K562 (cell line): ENCODE results near the gene TTC19. TPM values are rescaled to one million over a fixed set of nuclear protein-coding genes. Genes with fewer than 3 reads are reported as not detected.

Experiments used
- ATAC-seq: fragments of 200-7000 bp; cut with Tn5 transposase; 3 replicates; pipeline ENCODE4 v1.9.1; 2020; ENCODE audit warnings: moderate library complexity
- BruUV-seq: library from RNA; stranded (reverse); fragments of 400-500 nt; replicated peaks from 2 replicates; lab custom pipeline; 2021; lab: Mats Ljungman, UMichigan
- CTCF ChIA-PET: fragments of 300-600 bp; formaldehyde crosslinking; extraction: SDS; loops from one replicate; lab custom pipeline; 2021; ENCODE audit warnings: low intra/inter-chr PET ratio; lab: Yijun Ruan, JAX
- POLR2A ChIA-PET: fragments of 300-600, 350-650 bp; sonication (Branson Sonifier 250); formaldehyde crosslinking; extraction: SDS; loops from one replicate; lab custom pipeline; 2021; ENCODE audit warnings: antibody characterized with exemption, inconsistent platforms; lab: Yijun Ruan, JAX
- DNase-seq, 4 experiments: peaks; one replicate each; pipeline versions ENCODE4 v3.0.0 to v3.0.0-alpha.2; 2011 to 2018; ENCODE audit warnings: low spot score in 3 of 4, mixed read lengths in 3 of 4; ENCODE audit errors: extremely low read depth in 1 of 4
- FAIRE-seq: peaks from 2 replicates; lab custom pipeline; 2011; peaks lifted over from hg19 to GRCh38; lab: Jason Lieb, UNC
- H2AFZ ChIP-seq: 2 replicates; pipeline ENCODE4 v1.6.0; 2011; ENCODE audit warnings: low read depth, low read length, control low read depth, inconsistent platforms
- H3K27ac ChIP-seq: fragments of 200-600 bp; 3 replicates; pipeline ENCODE4 v1.8.0; 2011; ENCODE audit warnings: low read depth, mild to moderate bottlenecking, control low read depth, inconsistent platforms, low read length, moderate library complexity, mixed read lengths; ENCODE audit errors: extremely low read depth
- H3K27me3 ChIP-seq, 2 experiments: fragments of 300-600 bp in 1 of 2; 2 replicates in 1 of 2; 3 replicates in 1 of 2; pipeline versions ENCODE4 v1.6.0 to v1.8.0; 2011; ENCODE audit warnings: inconsistent platforms in 2 of 2, low read length in 2 of 2, mild to moderate bottlenecking in 1 of 2, mixed read lengths in 1 of 2, moderate library complexity in 1 of 2; ENCODE audit not compliant: control insufficient read depth in 2 of 2, insufficient read depth in 2 of 2
- H3K36me3 ChIP-seq: fragments of 300-600 bp; 3 replicates; pipeline ENCODE4 v1.8.0; 2011; ENCODE audit warnings: mild to moderate bottlenecking, low read length, inconsistent platforms; ENCODE audit not compliant: control insufficient read depth, insufficient read depth
- H3K4me1 ChIP-seq, 2 experiments: fragments of 200-600 bp in 1 of 2; replicated peaks in 1 of 2; 2 replicates in 1 of 2; 3 replicates in 1 of 2; pipeline versions ENCODE4 v1.5.1 to v1.8.0; 2011; ENCODE audit warnings: inconsistent platforms in 2 of 2, low read length in 2 of 2, mild to moderate bottlenecking in 1 of 2, mixed read lengths in 1 of 2, moderate library complexity in 1 of 2; ENCODE audit not compliant: control insufficient read depth in 2 of 2, insufficient read depth in 2 of 2
- H3K4me2 ChIP-seq: 2 replicates; pipeline ENCODE4 v1.6.1; 2011; ENCODE audit warnings: low read length, control low read depth, inconsistent platforms, mixed read lengths; ENCODE audit not compliant: insufficient read depth
- H3K4me3 ChIP-seq: fragments of 200-600 bp; sonication (generic), shearing (Covaris generic); 2 replicates; pipeline ENCODE4 v1.5.1; 2016; ENCODE audit warnings: control low read depth, inconsistent platforms
- H3K79me2 ChIP-seq: fragments of 200-600 bp; 3 replicates; pipeline ENCODE4 v1.8.0; 2011; ENCODE audit warnings: low read length, inconsistent platforms; ENCODE audit not compliant: control insufficient read depth, insufficient read depth
- H3K9ac ChIP-seq, 2 experiments: 2 replicates each; pipeline versions ENCODE4 v1.6.0 to v1.6.1; 2011; ENCODE audit warnings: low read depth in 2 of 2, low read length in 2 of 2, control low read depth in 1 of 2, inconsistent platforms in 1 of 2, mild to moderate bottlenecking in 1 of 2, mixed read lengths in 1 of 2; ENCODE audit not compliant: insufficient read depth in 1 of 2
- H3K9me1 ChIP-seq: one replicate; pipeline ENCODE4 v1.6.0; 2011; ENCODE audit warnings: inconsistent platforms, mild to moderate bottlenecking, low read length, moderate library complexity; ENCODE audit not compliant: control insufficient read depth, insufficient read depth
- H3K9me3 ChIP-seq: replicated peaks from 2 replicates; pipeline ENCODE4 v1.5.1; 2011; ENCODE audit warnings: low read depth, low read length, inconsistent platforms; ENCODE audit not compliant: control insufficient read depth, insufficient read depth
- H4K20me1 ChIP-seq: replicated peaks from 2 replicates; pipeline ENCODE4 v1.6.1; 2011; ENCODE audit warnings: low read length, inconsistent platforms, mixed read lengths; ENCODE audit not compliant: control insufficient read depth, insufficient read depth
- C11orf30 ChIP-seq: fragments of 450-650 bp; IDR thresholded peaks from 2 replicates; pipeline ENCODE4 v1.6.1; 2016; ENCODE audit warnings: low read depth, mild to moderate bottlenecking
- CBX1 ChIP-seq: sonication (generic); IDR thresholded peaks from 2 replicates; pipeline ENCODE4 v1.6.1; 2016; ENCODE audit warnings: antibody characterized with exemption, low read depth, mild to moderate bottlenecking
- GABPB2 ChIP-seq: fragments of 250-450 bp; sonication (Bioruptor Pico); conservative IDR thresholded peaks from 2 replicates; pipeline ENCODE4 v1.5.1; 2021; ENCODE audit warnings: mild to moderate bottlenecking
- KAT8 ChIP-seq: fragments of 450-650 bp; IDR thresholded peaks from 2 replicates; pipeline ENCODE4 v1.6.1; 2016; ENCODE audit warnings: low read depth, mild to moderate bottlenecking
- NCOA2 ChIP-seq, 2 experiments: fragments of 450-650 bp; IDR thresholded peaks; 2 replicates each; pipeline ENCODE4 v1.6.1; 2018; ENCODE audit warnings: mild to moderate bottlenecking in 2 of 2, moderate library complexity in 1 of 2; ENCODE audit not compliant: partially characterized antibody in 2 of 2
- PHF21A ChIP-seq: fragments of 450-650 bp; IDR thresholded peaks from 2 replicates; pipeline ENCODE4 v1.6.1; 2017; ENCODE audit warnings: low read depth, borderline replicate concordance
- RBM39 ChIP-seq: fragments of 200-400 bp; formaldehyde crosslinking; optimal IDR thresholded peaks from 2 replicates; pipeline ENCODE3; 2018; ENCODE audit warnings: low read depth, low read length
- SP1 ChIP-seq: sonication (generic); formaldehyde crosslinking; IDR thresholded peaks from 2 replicates; pipeline ENCODE4 v1.8.1; 2022; ENCODE audit warnings: mild to moderate bottlenecking, missing genetic modification reagents
- ZNF121 ChIP-seq: sonication (generic); formaldehyde crosslinking; conservative IDR thresholded peaks from 2 replicates; pipeline ENCODE4 v1.8.0; 2022; ENCODE audit warnings: missing genetic modification reagents
- ZNF124 ChIP-seq: sonication (generic); formaldehyde crosslinking; IDR thresholded peaks from 2 replicates; pipeline ENCODE4 v1.8.1; 2022; ENCODE audit warnings: missing genetic modification reagents
- ZNF232 ChIP-seq: sonication (generic); formaldehyde crosslinking; IDR thresholded peaks from 2 replicates; pipeline ENCODE4 v1.8.0; 2022; ENCODE audit warnings: mild to moderate bottlenecking, missing genetic modification reagents
- ZNF316 ChIP-seq: fragments of 450-650 bp; IDR thresholded peaks from 2 replicates; pipeline ENCODE4 v1.6.1; 2016
- ZNF444 ChIP-seq: fragments of 250-450 bp; sonication (Bioruptor Pico); IDR thresholded peaks from 2 replicates; pipeline ENCODE4 v1.4.0; 2020; ENCODE audit warnings: mild to moderate bottlenecking, moderate library complexity
- ZNF668 ChIP-seq: fragments of 250-450 bp; sonication (Bioruptor Pico); IDR thresholded peaks from 2 replicates; pipeline ENCODE4 v1.8.0; 2022; ENCODE audit warnings: mild to moderate bottlenecking, inconsistent platforms
- WGBS: fragments of 100-300 bp; shearing (Covaris generic); methylation state at CpG from one replicate; pipeline ENCODE4 v1.1.6; 2016; ENCODE audit warnings: low coverage, mixed read lengths; ENCODE audit not compliant: insufficient coverage; ENCODE audit errors: missing lambda C conversion rate; 5-methylcytosine and 5-hydroxymethylcytosine counted together
- in situ Hi-C: fragments of 300-500 bp; cut with MboI; formaldehyde crosslinking; loops from 4 replicates; pipeline ENCODE4 v1.15.0; 2018; ENCODE audit warnings: inconsistent platforms, mixed read lengths
- intact Hi-C: fragments of 100-400 bp; cut with micrococcal nuclease; formaldehyde crosslinking; loops from 2 replicates; pipeline ENCODE4 v1.14.2; 2022
- polyA plus RNA-seq, 8 experiments: library from polyadenylated mRNA; depleted of rRNA in 4 of 8; stranded (reverse) in 5 of 8; unstranded in 3 of 8; fragments of >200 nt; fragmentation: Nextera tagmentation in 2 of 8; fragmentation: Illumina TruSeq in 1 of 8; extraction: Ambion mirVana in 2 of 8; extraction: Trizol in 1 of 8; gene quantifications; 2 replicates each; pipeline versions ENCODE4 v1.2.1 to v1.2.3, GENCODE V29; 2011 to 2014; ENCODE audit warnings: inconsistent platforms in 1 of 8, missing spikeins in 1 of 8
- total RNA-seq, 7 experiments: library from RNA; depleted of rRNA in 6 of 7; stranded (reverse); fragments of >200 nt in 6 of 7; fragmentation: Illumina TruSeq in 2 of 7; extraction: Trizol in 2 of 7; gene quantifications; 2 replicates each; pipeline versions ENCODE4 v1.2.1 to v1.2.3, GENCODE V29; 2011 to 2021; ENCODE audit warnings: low replicate concordance in 1 of 7
- TF ChIP-seq, protein P1 (sequence below): fragments of 450-650 bp; IDR thresholded peaks from 2 replicates; pipeline ENCODE4 v1.7.0; 2016; ENCODE audit warnings: borderline replicate concordance

The TTC19 gene
- total and polyA plus RNA-seq, 9 of the 15 experiments (the other 6 are each of a cell fraction or from before 2014, with no cell fraction given), result 8.1 to 60.8 (median 25.3) TPM

DNA sequence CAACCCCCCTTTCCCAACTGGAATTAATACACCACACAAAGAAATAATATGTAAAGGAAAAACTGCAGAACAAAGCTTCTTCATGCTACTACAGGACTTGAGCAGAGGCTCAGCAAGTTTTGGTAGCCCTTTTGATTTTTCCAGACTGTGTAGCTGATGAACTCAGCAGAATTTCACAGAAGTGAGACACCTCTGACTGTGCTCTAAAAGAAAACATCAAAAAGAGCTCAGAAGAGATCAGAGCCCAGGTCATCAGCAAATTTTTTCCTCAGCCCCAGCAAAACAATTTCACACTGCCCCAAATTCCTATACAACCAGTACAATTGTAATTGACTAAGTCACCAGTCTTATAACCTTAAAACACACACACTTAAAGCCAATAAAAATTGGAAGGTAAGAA, 38.0 kb downstream of the TTC19 start:
- no peaks in the 10 kb centered on the region for H3K9me1 ChIP-seq
- no peak for TF ChIP-seq SP1 (CRISPR knock-in tag)
- TF ChIP-seq C11orf30, result 0 out of 2 replicates have a peak, but pooled peaks have one; percentile 10
- H3K9me3 ChIP-seq, result no peaks in the 10 kb centered on the region
- H3K9ac ChIP-seq, result no peak overlapping the region
- ChIA-PET POLR2A (no interaction called here), CTCF (no interaction called here)
- no peaks in the 10 kb centered on the region for H4K20me1 ChIP-seq
- H3K36me3 ChIP-seq, result peaks cover 74% of the 10 kb centered on the region
- H3K79me2 ChIP-seq, result no peaks in the 10 kb centered on the region
- intact Hi-C loops (no loop called here), in situ Hi-C loops (no loop called here)
- no peak overlapping the region for H3K4me3 ChIP-seq
- FAIRE-seq, result no peak
- ATAC-seq, result 0 out of 3 replicates have a peak, but pooled peaks have one; percentile 31
- peak overlapping the region; percentile 41; the same call in 1 of the 3 replicates for H3K27ac ChIP-seq
- no peak overlapping the region for H3K4me2 ChIP-seq
- H3K27me3 ChIP-seq, result no peaks in the 10 kb centered on the region
- no TSS peak for BruUV-seq
- no peaks in the 10 kb centered on the region; a peak in 1 of 5 replicates for H3K4me1 ChIP-seq
- H2AFZ ChIP-seq, result no peak overlapping the region
- peak in 1 of 4 experiments; percentile 6 for DNase-seq

DNA sequence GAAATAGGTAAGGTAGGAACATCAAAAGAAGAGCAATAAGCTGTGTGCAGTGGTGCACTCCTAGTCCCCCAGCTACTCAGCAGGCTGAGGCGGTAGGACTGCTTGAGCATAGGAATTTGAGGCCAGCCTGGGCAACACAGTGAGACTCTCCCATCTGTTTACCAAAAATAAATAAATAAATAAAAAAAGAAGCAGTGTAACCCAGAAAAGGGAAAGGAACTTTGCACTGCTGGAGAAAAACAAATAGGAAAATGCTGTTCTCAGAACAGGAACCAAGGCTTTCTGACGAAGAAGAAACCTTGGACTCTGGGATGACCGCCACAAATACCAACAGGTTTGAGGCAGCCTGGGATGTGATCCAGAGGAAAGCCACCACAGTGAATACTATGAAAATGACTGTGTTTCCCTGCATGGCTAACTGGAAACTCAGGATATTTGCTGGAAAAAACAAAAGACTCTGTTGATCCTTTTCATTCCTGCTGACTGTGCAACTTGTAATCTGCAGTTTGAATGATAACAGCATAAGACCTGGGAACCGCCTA, 41.2 kb downstream of the TTC19 start:
- no TSS peak for BruUV-seq
- TF ChIP-seq CBX1 (no peak), ZNF444 (no peak), NCOA2 (IDR thresholded peaks at IDR 0.05; ENCODE audit: partially characterized antibody in 2 of 2) (no peak), KAT8 (no peak), ZNF668 (CRISPR knock-in tag) (no peak), ZNF316 (peak; percentile 87), RBM39 (no peak), PHF21A (no peak), GABPB2 (CRISPR knock-in tag) (no peak), ZNF232 (no peak), ZNF124 (CRISPR knock-in tag) (no peak), ZNF121 (CRISPR knock-in tag) (peak; percentile 30; the same call in 1 of the 2 replicates)
- TF ChIP-seq, protein P1, sequence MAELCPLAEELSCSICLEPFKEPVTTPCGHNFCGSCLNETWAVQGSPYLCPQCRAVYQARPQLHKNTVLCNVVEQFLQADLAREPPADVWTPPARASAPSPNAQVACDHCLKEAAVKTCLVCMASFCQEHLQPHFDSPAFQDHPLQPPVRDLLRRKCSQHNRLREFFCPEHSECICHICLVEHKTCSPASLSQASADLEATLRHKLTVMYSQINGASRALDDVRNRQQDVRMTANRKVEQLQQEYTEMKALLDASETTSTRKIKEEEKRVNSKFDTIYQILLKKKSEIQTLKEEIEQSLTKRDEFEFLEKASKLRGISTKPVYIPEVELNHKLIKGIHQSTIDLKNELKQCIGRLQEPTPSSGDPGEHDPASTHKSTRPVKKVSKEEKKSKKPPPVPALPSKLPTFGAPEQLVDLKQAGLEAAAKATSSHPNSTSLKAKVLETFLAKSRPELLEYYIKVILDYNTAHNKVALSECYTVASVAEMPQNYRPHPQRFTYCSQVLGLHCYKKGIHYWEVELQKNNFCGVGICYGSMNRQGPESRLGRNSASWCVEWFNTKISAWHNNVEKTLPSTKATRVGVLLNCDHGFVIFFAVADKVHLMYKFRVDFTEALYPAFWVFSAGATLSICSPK, result no peak

More for the DNA sequence above, 41.2 kb downstream of the TTC19 start:
- Histone ChIP-seq H2AFZ (no peak overlapping the region), H3K9me1 (no peaks in the 10 kb centered on the region), H3K9me3 (no peaks in the 10 kb centered on the region), H3K79me2 (no peaks in the 10 kb centered on the region), H3K4me3 (no peak overlapping the region), H3K4me1 (no peaks in the 10 kb centered on the region; a peak in 2 of 5 replicates), H3K27me3 (no peaks in the 10 kb centered on the region), H3K9ac (no peak overlapping the region), H4K20me1 (no peaks in the 10 kb centered on the region), H3K36me3 (peaks cover 72% of the 10 kb centered on the region; the same call in 2 of the 3 replicates), H3K27ac (no peak overlapping the region), H3K4me2 (no peak overlapping the region)
- 83% methylated on average over 3 of the region's 4 CpGs for WGBS
- ChIA-PET POLR2A (interaction anchor here (1.5 kb wide), 1 partner anchor 11 kb away, joined by 3 read pairs; no protein-coding TSS in a partner anchor), CTCF (no interaction called here)
- in situ Hi-C loops, result no loop called here
- intact Hi-C loops, result no loop called here
- DNase-seq, result no peak
- ATAC-seq, result no peak
- no peak for FAIRE-seq
